AG08396 (cell line): ENCODE data around the gene ADAM23.
A peak's percentile ranks its signal among the peaks of the same experiment; 100 is the strongest.

ENCODE experiments used
- DNase-seq: peaks from one replicate; pipeline ENCODE4 v3.0.0; 2012; ENCODE audit warnings: low spot score, mixed read lengths

Gene ADAM23

GRCh38 chr2:206511283-206511682 lies 68.0 kb downstream of the ADAM23 start:
- no peak for DNase-seq

GRCh38 chr2:206512999-206513398 lies 69.7 kb downstream of the ADAM23 start:
- DNase-seq, result no peak

GRCh38 chr2:206515580-206515979 lies 72.2 kb downstream of the ADAM23 start:
- no peak for DNase-seq

GRCh38 chr2:206518997-206519396 lies 75.7 kb downstream of the ADAM23 start:
- DNase-seq, result no peak

GRCh38 chr2:206520450-206520849 lies 77.1 kb downstream of the ADAM23 start:
- no peak for DNase-seq

- no peak for DNase-seq
Measured at GRCh38 chr2:206521115-206521514, 77.8 kb downstream of the ADAM23 start.

- no peak for DNase-seq
Measured at GRCh38 chr2:206521612-206522011, 78.3 kb downstream of the ADAM23 start.

GRCh38 chr2:206526416-206526815 lies 83.1 kb downstream of the ADAM23 start:
- DNase-seq, result no peak

- no peak for DNase-seq
Measured at GRCh38 chr2:206527153-206527552, 83.8 kb downstream of the ADAM23 start.

GRCh38 chr2:206530727-206531126 lies 87.4 kb downstream of the ADAM23 start:
- no peak for DNase-seq

GRCh38 chr2:206531996-206532543 lies 88.7 kb downstream of the ADAM23 start:
- DNase-seq, result peak; percentile 2

- no peak for DNase-seq
Measured at GRCh38 chr2:206533977-206534376, 90.6 kb downstream of the ADAM23 start.

GRCh38 chr2:206535260-206535986 lies 92.1 kb downstream of the ADAM23 start:
- DNase-seq, result no peak

GRCh38 chr2:206540757-206541156 lies 97.4 kb downstream of the ADAM23 start:
- DNase-seq, result no peak

- no peak for DNase-seq
Measured at GRCh38 chr2:206543073-206543472, 99.7 kb downstream of the ADAM23 start.

GRCh38 chr2:206548383-206548782 lies 105.1 kb downstream of the ADAM23 start:
- DNase-seq, result no peak

GRCh38 chr2:206555721-206556120 lies 112.4 kb downstream of the ADAM23 start:
- DNase-seq, result no peak

- peak; percentile 5 for DNase-seq
Measured at GRCh38 chr2:206556357-206556949, 113.1 kb downstream of the ADAM23 start.

- DNase-seq, result no peak
Measured at GRCh38 chr2:206557321-206557720, 114.0 kb downstream of the ADAM23 start.

GRCh38 chr2:206558492-206558891 lies 115.2 kb downstream of the ADAM23 start:
- no peak for DNase-seq

- DNase-seq, result no peak
Measured at GRCh38 chr2:206561962-206562361, 118.6 kb downstream of the ADAM23 start.

GRCh38 chr2:206562375-206562774 lies 119.0 kb downstream of the ADAM23 start:
- no peak for DNase-seq

GRCh38 chr2:206563374-206563773 lies 120.0 kb downstream of the ADAM23 start:
- DNase-seq, result no peak

- DNase-seq, result no peak
Measured at GRCh38 chr2:206565666-206566065, 122.3 kb downstream of the ADAM23 start.
